ENCODE data around the gene SSH3. TPM values are rescaled to one million over a fixed set of nuclear protein-coding genes. Genes with fewer than 3 reads are reported as not detected.

SSH3 gene
- total and polyA plus RNA-seq, 2 of the 8 experiments (the other 6 are each of a cell fraction or from before 2014, with no cell fraction given), result 16.9 to 19.8 TPM

DNA sequence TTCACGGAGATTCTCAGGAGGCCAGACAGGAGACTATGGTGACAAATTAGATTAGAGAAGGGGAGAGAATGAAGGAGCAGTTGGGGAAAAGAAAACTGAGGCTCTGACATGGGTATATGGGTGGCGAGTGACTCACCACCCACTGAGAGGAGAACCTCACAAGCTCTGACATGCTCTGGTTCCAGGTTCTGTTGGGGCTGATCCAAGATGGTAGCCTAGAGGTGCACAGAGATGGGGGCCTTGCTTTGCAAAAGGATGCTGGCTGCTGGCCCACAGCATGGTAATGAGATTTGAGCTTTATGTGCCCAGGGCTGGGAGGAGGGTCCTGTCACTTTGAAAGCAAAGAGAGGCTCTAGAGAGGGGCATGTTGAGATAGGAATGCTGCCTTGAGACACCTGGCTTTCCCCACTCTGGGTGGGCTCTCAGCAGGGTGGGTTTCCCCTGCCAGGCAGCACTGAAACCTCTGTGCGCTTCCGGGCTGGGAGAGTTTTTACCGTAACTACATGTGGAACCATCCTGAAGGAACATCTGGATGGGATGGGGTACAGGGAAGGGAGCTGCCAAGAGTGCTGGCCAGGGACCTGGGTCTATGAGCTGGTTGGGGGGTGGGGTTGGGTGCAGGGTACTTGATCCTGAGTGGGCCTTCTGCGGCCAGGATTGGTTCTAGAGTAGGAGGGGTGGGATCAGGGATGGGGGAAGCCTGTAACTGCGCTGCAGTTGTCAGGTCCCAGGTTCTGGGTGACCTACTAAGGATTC, 38.3 kb upstream of the SSH3 start (continued):
- TF ChIP-seq CTBP2 (IDR thresholded peaks at IDR 0.05; ENCODE audit: borderline replicate concordance, insufficient read depth, insufficient read length, low read length) (no peak), KDM1A (IDR thresholded peaks at IDR 0.05; ENCODE audit: borderline replicate concordance, low read length) (no peak), HDAC6 (IDR thresholded peaks at IDR 0.05; ENCODE audit: low read depth, low read length) (no peak), ZNF274 (IDR thresholded peaks at IDR 0.05; ENCODE audit: borderline replicate concordance, extremely low read depth, low read length) (no peak)
- TF ChIP-seq, protein P1, sequence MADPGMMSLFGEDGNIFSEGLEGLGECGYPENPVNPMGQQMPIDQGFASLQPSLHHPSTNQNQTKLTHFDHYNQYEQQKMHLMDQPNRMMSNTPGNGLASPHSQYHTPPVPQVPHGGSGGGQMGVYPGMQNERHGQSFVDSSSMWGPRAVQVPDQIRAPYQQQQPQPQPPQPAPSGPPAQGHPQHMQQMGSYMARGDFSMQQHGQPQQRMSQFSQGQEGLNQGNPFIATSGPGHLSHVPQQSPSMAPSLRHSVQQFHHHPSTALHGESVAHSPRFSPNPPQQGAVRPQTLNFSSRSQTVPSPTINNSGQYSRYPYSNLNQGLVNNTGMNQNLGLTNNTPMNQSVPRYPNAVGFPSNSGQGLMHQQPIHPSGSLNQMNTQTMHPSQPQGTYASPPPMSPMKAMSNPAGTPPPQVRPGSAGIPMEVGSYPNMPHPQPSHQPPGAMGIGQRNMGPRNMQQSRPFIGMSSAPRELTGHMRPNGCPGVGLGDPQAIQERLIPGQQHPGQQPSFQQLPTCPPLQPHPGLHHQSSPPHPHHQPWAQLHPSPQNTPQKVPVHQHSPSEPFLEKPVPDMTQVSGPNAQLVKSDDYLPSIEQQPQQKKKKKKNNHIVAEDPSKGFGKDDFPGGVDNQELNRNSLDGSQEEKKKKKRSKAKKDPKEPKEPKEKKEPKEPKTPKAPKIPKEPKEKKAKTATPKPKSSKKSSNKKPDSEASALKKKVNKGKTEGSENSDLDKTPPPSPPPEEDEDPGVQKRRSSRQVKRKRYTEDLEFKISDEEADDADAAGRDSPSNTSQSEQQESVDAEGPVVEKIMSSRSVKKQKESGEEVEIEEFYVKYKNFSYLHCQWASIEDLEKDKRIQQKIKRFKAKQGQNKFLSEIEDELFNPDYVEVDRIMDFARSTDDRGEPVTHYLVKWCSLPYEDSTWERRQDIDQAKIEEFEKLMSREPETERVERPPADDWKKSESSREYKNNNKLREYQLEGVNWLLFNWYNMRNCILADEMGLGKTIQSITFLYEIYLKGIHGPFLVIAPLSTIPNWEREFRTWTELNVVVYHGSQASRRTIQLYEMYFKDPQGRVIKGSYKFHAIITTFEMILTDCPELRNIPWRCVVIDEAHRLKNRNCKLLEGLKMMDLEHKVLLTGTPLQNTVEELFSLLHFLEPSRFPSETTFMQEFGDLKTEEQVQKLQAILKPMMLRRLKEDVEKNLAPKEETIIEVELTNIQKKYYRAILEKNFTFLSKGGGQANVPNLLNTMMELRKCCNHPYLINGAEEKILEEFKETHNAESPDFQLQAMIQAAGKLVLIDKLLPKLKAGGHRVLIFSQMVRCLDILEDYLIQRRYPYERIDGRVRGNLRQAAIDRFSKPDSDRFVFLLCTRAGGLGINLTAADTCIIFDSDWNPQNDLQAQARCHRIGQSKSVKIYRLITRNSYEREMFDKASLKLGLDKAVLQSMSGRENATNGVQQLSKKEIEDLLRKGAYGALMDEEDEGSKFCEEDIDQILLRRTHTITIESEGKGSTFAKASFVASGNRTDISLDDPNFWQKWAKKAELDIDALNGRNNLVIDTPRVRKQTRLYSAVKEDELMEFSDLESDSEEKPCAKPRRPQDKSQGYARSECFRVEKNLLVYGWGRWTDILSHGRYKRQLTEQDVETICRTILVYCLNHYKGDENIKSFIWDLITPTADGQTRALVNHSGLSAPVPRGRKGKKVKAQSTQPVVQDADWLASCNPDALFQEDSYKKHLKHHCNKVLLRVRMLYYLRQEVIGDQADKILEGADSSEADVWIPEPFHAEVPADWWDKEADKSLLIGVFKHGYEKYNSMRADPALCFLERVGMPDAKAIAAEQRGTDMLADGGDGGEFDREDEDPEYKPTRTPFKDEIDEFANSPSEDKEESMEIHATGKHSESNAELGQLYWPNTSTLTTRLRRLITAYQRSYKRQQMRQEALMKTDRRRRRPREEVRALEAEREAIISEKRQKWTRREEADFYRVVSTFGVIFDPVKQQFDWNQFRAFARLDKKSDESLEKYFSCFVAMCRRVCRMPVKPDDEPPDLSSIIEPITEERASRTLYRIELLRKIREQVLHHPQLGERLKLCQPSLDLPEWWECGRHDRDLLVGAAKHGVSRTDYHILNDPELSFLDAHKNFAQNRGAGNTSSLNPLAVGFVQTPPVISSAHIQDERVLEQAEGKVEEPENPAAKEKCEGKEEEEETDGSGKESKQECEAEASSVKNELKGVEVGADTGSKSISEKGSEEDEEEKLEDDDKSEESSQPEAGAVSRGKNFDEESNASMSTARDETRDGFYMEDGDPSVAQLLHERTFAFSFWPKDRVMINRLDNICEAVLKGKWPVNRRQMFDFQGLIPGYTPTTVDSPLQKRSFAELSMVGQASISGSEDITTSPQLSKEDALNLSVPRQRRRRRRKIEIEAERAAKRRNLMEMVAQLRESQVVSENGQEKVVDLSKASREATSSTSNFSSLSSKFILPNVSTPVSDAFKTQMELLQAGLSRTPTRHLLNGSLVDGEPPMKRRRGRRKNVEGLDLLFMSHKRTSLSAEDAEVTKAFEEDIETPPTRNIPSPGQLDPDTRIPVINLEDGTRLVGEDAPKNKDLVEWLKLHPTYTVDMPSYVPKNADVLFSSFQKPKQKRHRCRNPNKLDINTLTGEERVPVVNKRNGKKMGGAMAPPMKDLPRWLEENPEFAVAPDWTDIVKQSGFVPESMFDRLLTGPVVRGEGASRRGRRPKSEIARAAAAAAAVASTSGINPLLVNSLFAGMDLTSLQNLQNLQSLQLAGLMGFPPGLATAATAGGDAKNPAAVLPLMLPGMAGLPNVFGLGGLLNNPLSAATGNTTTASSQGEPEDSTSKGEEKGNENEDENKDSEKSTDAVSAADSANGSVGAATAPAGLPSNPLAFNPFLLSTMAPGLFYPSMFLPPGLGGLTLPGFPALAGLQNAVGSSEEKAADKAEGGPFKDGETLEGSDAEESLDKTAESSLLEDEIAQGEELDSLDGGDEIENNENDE (IDR thresholded peaks at IDR 0.05; ENCODE audit: insufficient replicate concordance, low read length), result no peak
